SJSA1 (cell line): Measurements from ENCODE around the gene CENPO. TPM values are rescaled to one million over a fixed set of nuclear protein-coding genes. Genes with fewer than 3 reads are reported as not detected.

Experiments
- DNase-seq, 2 experiments: peaks; one replicate each; pipeline ENCODE4 v3.0.0-alpha.2; 2015 to 2020; ENCODE audit warnings: low spot score in 2 of 2, low read depth in 1 of 2
- H3K27ac ChIP-seq: fragments of 250-450 bp; sonication (Bioruptor Pico); 2 replicates; pipeline ENCODE4 v1.5.1; 2020; ENCODE audit warnings: mild to moderate bottlenecking, moderate library complexity
- H3K27me3 ChIP-seq: fragments of 250-450 bp; sonication (Bioruptor Pico); replicated peaks from 2 replicates; pipeline ENCODE4 v1.5.1; 2020; ENCODE audit warnings: mild to moderate bottlenecking, moderate library complexity
- H3K36me3 ChIP-seq: fragments of 250-450 bp; sonication (Bioruptor Pico); 2 replicates; pipeline ENCODE4 v1.5.1; 2020; ENCODE audit warnings: mild to moderate bottlenecking
- H3K4me1 ChIP-seq: fragments of 250-450 bp; sonication (Bioruptor Pico); replicated peaks from 2 replicates; pipeline ENCODE4 v1.6.1; 2021; ENCODE audit warnings: mild to moderate bottlenecking
- H3K4me3 ChIP-seq: fragments of 250-450 bp; sonication (Bioruptor Pico); 2 replicates; pipeline ENCODE4 v1.5.1; 2020; ENCODE audit warnings: mild to moderate bottlenecking
- H3K9me3 ChIP-seq: fragments of 250-450 bp; sonication (Bioruptor Pico); replicated peaks from 2 replicates; pipeline ENCODE4 v1.5.1; 2020; ENCODE audit warnings: mild to moderate bottlenecking
- total RNA-seq: library from RNA; depleted of rRNA; stranded (reverse); fragments of >200 nt; shearing (Covaris generic); gene quantifications from 2 replicates; pipeline ENCODE4 v1.2.3, GENCODE V29; 2014

The CENPO gene
- total RNA-seq, 1 experiment from 2014 or later: 44.3 TPM

- Histone ChIP-seq H3K4me1 (no peaks in the 10 kb centered on the region), H3K27me3 (no peaks in the 10 kb centered on the region), H3K4me3 (no peak overlapping the region), H3K36me3 (no peaks in the 10 kb centered on the region), H3K9me3 (no peaks in the 10 kb centered on the region), H3K27ac (no peak overlapping the region)
- DNase-seq: no peak
Measured at GRCh38 chr2:24842081-24843050, 49.1 kb downstream of the CENPO start.

GRCh38 chr2:24843330-24843860 is 50.2 kb downstream of the CENPO start:
- Histone ChIP-seq H3K27me3 (no peaks in the 10 kb centered on the region), H3K36me3 (no peaks in the 10 kb centered on the region), H3K9me3 (0 out of 2 replicates have a peak, but pooled peaks cover under 1% of the 10 kb centered on the region), H3K27ac (no peak overlapping the region), H3K4me3 (no peak overlapping the region), H3K4me1 (no peaks in the 10 kb centered on the region)
- DNase-seq: no peak

- H3K4me1 ChIP-seq: no peaks in the 10 kb centered on the region
- H3K4me3 ChIP-seq: no peak overlapping the region
- no peak for DNase-seq
- H3K36me3 ChIP-seq: no peaks in the 10 kb centered on the region
- H3K9me3 ChIP-seq: 0 out of 2 replicates have a peak, but pooled peaks cover 2% of the 10 kb centered on the region
- no peak overlapping the region for H3K27ac ChIP-seq
- no peaks in the 10 kb centered on the region for H3K27me3 ChIP-seq
Measured at GRCh38 chr2:24844023-24844685, 50.9 kb downstream of the CENPO start.

- no peak for DNase-seq
- no peak overlapping the region for H3K27ac ChIP-seq
- H3K4me3 ChIP-seq: no peak overlapping the region
- H3K27me3 ChIP-seq: no peaks in the 10 kb centered on the region
- H3K36me3 ChIP-seq: no peaks in the 10 kb centered on the region
- H3K9me3 ChIP-seq: 0 out of 2 replicates have a peak, but pooled peaks cover 2% of the 10 kb centered on the region
- H3K4me1 ChIP-seq: no peaks in the 10 kb centered on the region
Measured at GRCh38 chr2:24845691-24846090, 52.5 kb downstream of the CENPO start.

GRCh38 chr2:24850944-24851343 is 57.7 kb downstream of the CENPO start:
- H3K27ac ChIP-seq: no peak overlapping the region
- no peaks in the 10 kb centered on the region for H3K36me3 ChIP-seq
- no peak overlapping the region for H3K4me3 ChIP-seq
- H3K27me3 ChIP-seq: no peaks in the 10 kb centered on the region
- DNase-seq: no peak
- 0 out of 2 replicates have a peak, but pooled peaks cover 2% of the 10 kb centered on the region for H3K9me3 ChIP-seq
- H3K4me1 ChIP-seq: no peaks in the 10 kb centered on the region

GRCh38 chr2:24852026-24852425 is 58.8 kb downstream of the CENPO start:
- H3K9me3 ChIP-seq: 0 out of 2 replicates have a peak, but pooled peaks cover 2% of the 10 kb centered on the region
- H3K27ac ChIP-seq: no peak overlapping the region
- H3K4me3 ChIP-seq: no peak overlapping the region
- H3K36me3 ChIP-seq: no peaks in the 10 kb centered on the region
- no peaks in the 10 kb centered on the region for H3K27me3 ChIP-seq
- DNase-seq: no peak
- no peaks in the 10 kb centered on the region for H3K4me1 ChIP-seq

- no peak for DNase-seq
- Histone ChIP-seq H3K4me3 (no peak overlapping the region), H3K36me3 (no peaks in the 10 kb centered on the region), H3K9me3 (0 out of 2 replicates have a peak, but pooled peaks cover 2% of the 10 kb centered on the region), H3K4me1 (no peaks in the 10 kb centered on the region), H3K27ac (no peak overlapping the region), H3K27me3 (no peaks in the 10 kb centered on the region)
Measured at GRCh38 chr2:24852431-24853020, 59.3 kb downstream of the CENPO start.

- no peaks in the 10 kb centered on the region for H3K4me1 ChIP-seq
Measured at GRCh38 chr2:24853046-24853445, 59.8 kb downstream of the CENPO start.

GRCh38 chr2:24853996-24854395 is 60.8 kb downstream of the CENPO start:
- H3K27me3 ChIP-seq: no peaks in the 10 kb centered on the region
- H3K27ac ChIP-seq: no peak overlapping the region
- no peaks in the 10 kb centered on the region for H3K4me1 ChIP-seq
- DNase-seq: no peak
- no peaks in the 10 kb centered on the region for H3K9me3 ChIP-seq
- no peaks in the 10 kb centered on the region for H3K36me3 ChIP-seq
- no peak overlapping the region for H3K4me3 ChIP-seq

More at GRCh38 chr2:24853046-24853445, 59.8 kb downstream of the CENPO start:
- no peak for DNase-seq
- Histone ChIP-seq H3K27ac (no peak overlapping the region), H3K27me3 (no peaks in the 10 kb centered on the region), H3K4me3 (no peak overlapping the region), H3K9me3 (0 out of 2 replicates have a peak, but pooled peaks cover 2% of the 10 kb centered on the region), H3K36me3 (no peaks in the 10 kb centered on the region)

GRCh38 chr2:24855022-24855622 is 61.9 kb downstream of the CENPO start:
- Histone ChIP-seq H3K4me3 (no peak overlapping the region), H3K9me3 (no peaks in the 10 kb centered on the region), H3K27me3 (no peaks in the 10 kb centered on the region), H3K27ac (no peak overlapping the region), H3K4me1 (no peaks in the 10 kb centered on the region), H3K36me3 (no peaks in the 10 kb centered on the region)
- no peak for DNase-seq

- DNase-seq: no peak
- Histone ChIP-seq H3K4me1 (no peaks in the 10 kb centered on the region), H3K9me3 (no peaks in the 10 kb centered on the region), H3K27me3 (no peaks in the 10 kb centered on the region), H3K27ac (no peak overlapping the region), H3K4me3 (no peak overlapping the region), H3K36me3 (no peaks in the 10 kb centered on the region)
Measured at GRCh38 chr2:24855726-24856125, 62.5 kb downstream of the CENPO start.

- no peak for DNase-seq
- H3K36me3 ChIP-seq: no peaks in the 10 kb centered on the region
- no peak overlapping the region for H3K4me3 ChIP-seq
- H3K27ac ChIP-seq: no peak overlapping the region
- no peaks in the 10 kb centered on the region for H3K27me3 ChIP-seq
- H3K9me3 ChIP-seq: no peaks in the 10 kb centered on the region
- H3K4me1 ChIP-seq: no peaks in the 10 kb centered on the region
Measured at GRCh38 chr2:24856791-24857211, 63.6 kb downstream of the CENPO start.

GRCh38 chr2:24857746-24858145 is 64.5 kb downstream of the CENPO start:
- Histone ChIP-seq H3K4me3 (no peak overlapping the region), H3K27me3 (no peaks in the 10 kb centered on the region)
- DNase-seq: no peak

More at GRCh38 chr2:24857746-24858145, 64.5 kb downstream of the CENPO start:
- H3K9me3 ChIP-seq: no peaks in the 10 kb centered on the region
- no peak overlapping the region for H3K27ac ChIP-seq
- no peaks in the 10 kb centered on the region for H3K4me1 ChIP-seq
- H3K36me3 ChIP-seq: no peaks in the 10 kb centered on the region
